OCI-LY1 (cell line): Measurements from ENCODE around the gene SREBF1.
A peak's percentile ranks its signal among the peaks of the same experiment; 100 is the strongest.

Experiments used
- H2AFZ ChIP-seq: fragments of 200-600 bp; sonication (generic), shearing (Covaris generic); 2 replicates; pipeline ENCODE4 v1.6.0; 2014; ENCODE audit warnings: antibody characterized with exemption, mild to moderate bottlenecking, low read length
- H3F3A ChIP-seq: fragments of 200-600 bp; sonication (generic), shearing (Covaris generic); 2 replicates; pipeline ENCODE4 v1.6.0; 2014; ENCODE audit warnings: mild to moderate bottlenecking, antibody characterized with exemption, low read length, moderate library complexity; ENCODE audit not compliant: insufficient read depth
- H3K27ac ChIP-seq: fragments of 200-600 bp; sonication (generic); 2 replicates; pipeline ENCODE4 v1.5.1; 2014; ENCODE audit warnings: low read length, mixed run types, mild to moderate bottlenecking, low read depth; ENCODE audit not compliant: poor library complexity, severe bottlenecking
- H3K27me3 ChIP-seq: fragments of 200-600 bp; sonication (generic); 2 replicates; pipeline ENCODE4 v1.6.0; 2014; ENCODE audit warnings: antibody characterized with exemption, mild to moderate bottlenecking, low read length, moderate library complexity; ENCODE audit not compliant: insufficient read depth
- H3K36me3 ChIP-seq: fragments of 200-600 bp; sonication (generic); 2 replicates; pipeline ENCODE4 v1.6.1; 2014; ENCODE audit warnings: mild to moderate bottlenecking, antibody characterized with exemption, low read length, moderate library complexity, mixed read lengths; ENCODE audit not compliant: insufficient read depth
- H3K4me1 ChIP-seq: fragments of 200-600 bp; sonication (generic); 2 replicates; pipeline ENCODE4 v1.5.1; 2014; ENCODE audit warnings: mild to moderate bottlenecking, low read length, moderate library complexity; ENCODE audit not compliant: insufficient read depth, severe bottlenecking
- H3K4me2 ChIP-seq: fragments of 200-600 bp; sonication (generic), shearing (Covaris generic); 2 replicates; pipeline ENCODE4 v1.6.1; 2014; ENCODE audit warnings: low read length
- H3K4me3 ChIP-seq: fragments of 200-600 bp; sonication (generic); 2 replicates; pipeline ENCODE4 v1.5.1; 2014; ENCODE audit warnings: low read length, low read depth, mild to moderate bottlenecking, mixed read lengths; ENCODE audit not compliant: poor library complexity, severe bottlenecking
- H3K79me2 ChIP-seq: fragments of 200-600 bp; shearing (Covaris generic); 2 replicates; pipeline ENCODE4 v1.6.1; 2016; ENCODE audit warnings: mixed run types, low read length, mixed read lengths; ENCODE audit not compliant: insufficient read depth
- H3K9ac ChIP-seq: fragments of 200-600 bp; sonication (generic), shearing (Covaris generic); 2 replicates; pipeline ENCODE4 v1.6.1; 2014; ENCODE audit warnings: mild to moderate bottlenecking, low read length, mixed read lengths
- H3K9me2 ChIP-seq: fragments of 200-600 bp; sonication (generic), shearing (Covaris generic); 2 replicates; pipeline ENCODE4 v1.6.1; 2014; ENCODE audit warnings: low read depth, mild to moderate bottlenecking, low read length, mixed read lengths
- H3K9me3 ChIP-seq: fragments of 200-600 bp; shearing (Covaris generic); 2 replicates; pipeline ENCODE4 v1.6.1; 2014; ENCODE audit warnings: low read length, mixed read lengths
- H4K20me1 ChIP-seq: fragments of 200-600 bp; sonication (generic), shearing (Covaris generic); 2 replicates; pipeline ENCODE4 v1.6.0; 2016; ENCODE audit warnings: mild to moderate bottlenecking, low read length; ENCODE audit not compliant: insufficient read depth
- CTCF ChIP-seq: fragments of 200-600 bp; sonication (generic), shearing (Covaris generic); IDR thresholded peaks from 2 replicates; pipeline ENCODE4 v1.5.1; 2017; ENCODE audit warnings: mild to moderate bottlenecking, antibody characterized with exemption, low read length, moderate library complexity, mixed read lengths
- EZH2 ChIP-seq: fragments of 200-600 bp; sonication (generic), shearing (Covaris generic); IDR thresholded peaks from 2 replicates; pipeline ENCODE4 v1.8.0; 2017; ENCODE audit warnings: borderline replicate concordance, mixed run types, mild to moderate bottlenecking, antibody characterized with exemption, low read length, moderate library complexity, mixed read lengths

Gene SREBF1

GRCh38 chr17:17830740-17831207, 6.0 kb downstream of the SREBF1 start:
- Histone ChIP-seq H3K27ac (peak overlapping the region; percentile 59), H3K36me3 (peaks cover 25% of the 10 kb centered on the region), H2AFZ (no peak overlapping the region), H3K4me2 (no peak overlapping the region; the same call in 1 of the 2 replicates), H3K4me3 (no peak overlapping the region), H3K79me2 (0 out of 2 replicates have a peak, but pooled peaks cover 2% of the 10 kb centered on the region), H3K4me1 (peaks cover 72% of the 10 kb centered on the region), H3K9ac (no peak overlapping the region), H4K20me1 (no peaks in the 10 kb centered on the region), H3K9me3 (no peaks in the 10 kb centered on the region), H3K9me2 (no peaks in the 10 kb centered on the region), H3F3A (0 out of 2 replicates have a peak, but pooled peaks cover 2% of the 10 kb centered on the region), H3K27me3 (no peaks in the 10 kb centered on the region)
- TF ChIP-seq EZH2 = no peak
- TF ChIP-seq CTCF = no peak

GRCh38 chr17:17830269-17830567, 6.6 kb downstream of the SREBF1 start:
- Histone ChIP-seq H3K4me2 (no peak overlapping the region), H3K27ac (peak overlapping the region; percentile 59), H3K36me3 (peaks cover 22% of the 10 kb centered on the region), H3K9ac (no peak overlapping the region), H3K79me2 (0 out of 2 replicates have a peak, but pooled peaks cover 2% of the 10 kb centered on the region), H3K27me3 (no peaks in the 10 kb centered on the region), H3K4me3 (no peak overlapping the region), H4K20me1 (no peaks in the 10 kb centered on the region), H3K9me3 (no peaks in the 10 kb centered on the region), H2AFZ (no peak overlapping the region), H3K9me2 (no peaks in the 10 kb centered on the region), H3F3A (0 out of 2 replicates have a peak, but pooled peaks cover 2% of the 10 kb centered on the region), H3K4me1 (peaks cover 72% of the 10 kb centered on the region)
- TF ChIP-seq CTCF (no peak), EZH2 (no peak)

GRCh38 chr17:17827826-17828621, 8.8 kb downstream of the SREBF1 start:
- peaks cover 73% of the 10 kb centered on the region for H3K4me1 ChIP-seq
- no peak overlapping the region for H3K9ac ChIP-seq
- no peaks in the 10 kb centered on the region for H3K27me3 ChIP-seq
- TF ChIP-seq EZH2 (no peak), CTCF (peak; percentile 13; the same call in 1 of the 2 replicates)
- no peak overlapping the region; the same call in 1 of the 2 replicates for H3K4me2 ChIP-seq
- no peaks in the 10 kb centered on the region for H3F3A ChIP-seq
- no peaks in the 10 kb centered on the region for H4K20me1 ChIP-seq
- peak overlapping the region; percentile 98 for H3K27ac ChIP-seq
- no peaks in the 10 kb centered on the region for H3K9me2 ChIP-seq
- no peaks in the 10 kb centered on the region for H3K9me3 ChIP-seq
- H3K4me3 ChIP-seq = no peak overlapping the region
- H2AFZ ChIP-seq = no peak overlapping the region
- H3K36me3 ChIP-seq = peaks cover 13% of the 10 kb centered on the region; the same call in 1 of the 2 replicates
- peaks cover 4% of the 10 kb centered on the region; the same call in 1 of the 2 replicates for H3K79me2 ChIP-seq
